HCEC 1CT (cell line): Measurements from ENCODE around the gene MXD4.

Experiments
- DNase-seq: peaks from one replicate; pipeline ENCODE4 v3.0.0-alpha.2; 2017

The MXD4 gene

GRCh38 chr4:2261110-2261852 is 628 bp downstream of the MXD4 start:
- peak; percentile 35 for DNase-seq

- DNase-seq = no peak
Measured at GRCh38 chr4:2260344-2261109, 1.4 kb downstream of the MXD4 start.

- DNase-seq = no peak
Measured at GRCh38 chr4:2259541-2260343, 2.2 kb downstream of the MXD4 start.

GRCh38 chr4:2259036-2259540 is 2.8 kb downstream of the MXD4 start:
- DNase-seq = no peak

GRCh38 chr4:2258091-2259035 is 3.5 kb downstream of the MXD4 start:
- DNase-seq = no peak

- DNase-seq = no peak
Measured at GRCh38 chr4:2257361-2258081, 4.4 kb downstream of the MXD4 start.

- no peak for DNase-seq
Measured at GRCh38 chr4:2256781-2257191, 5.1 kb downstream of the MXD4 start.

GRCh38 chr4:2256156-2256731 is 5.7 kb downstream of the MXD4 start:
- DNase-seq = no peak

- DNase-seq = no peak
Measured at GRCh38 chr4:2255501-2256155, 6.3 kb downstream of the MXD4 start.

GRCh38 chr4:2254665-2255500 is 7.0 kb downstream of the MXD4 start:
- DNase-seq = no peak

GRCh38 chr4:2253160-2254084 is 8.5 kb downstream of the MXD4 start:
- no peak for DNase-seq

GRCh38 chr4:2252530-2253091 is 9.3 kb downstream of the MXD4 start:
- no peak for DNase-seq

- no peak for DNase-seq
Measured at GRCh38 chr4:2251795-2252529, 9.9 kb downstream of the MXD4 start.

GRCh38 chr4:2251073-2251794 is 10.7 kb downstream of the MXD4 start:
- no peak for DNase-seq

- no peak for DNase-seq
Measured at GRCh38 chr4:2250357-2251072, 11.4 kb downstream of the MXD4 start.
